ENCODE data around the gene TRAPPC5.

The TRAPPC5 gene

GRCh38 chr19:7676376-7676775, 4.3 kb upstream of the TRAPPC5 start:
- DNase-seq (ENCODE audit: low read depth in 2 of 2): no peak

GRCh38 chr19:7676854-7677253, 3.8 kb upstream of the TRAPPC5 start, which contains the start of gene MCEMP1:
Gene MCEMP1 (plus strand): TSS chr19:7677090. CDS start chr19:7677121, 31 bp downstream.
- DNase-seq (ENCODE audit: low read depth in 2 of 2): no peak

- DNase-seq (ENCODE audit: low read depth in 2 of 2): no peak
Measured at GRCh38 chr19:7677669-7678311, 2.8 kb upstream of the TRAPPC5 start.

GRCh38 chr19:7678971-7679751, 1.5 kb upstream of the TRAPPC5 start:
- DNase-seq (ENCODE audit: low read depth in 2 of 2): peak in 1 of 2 donors; percentile 54

GRCh38 chr19:7679771-7680605, 645 bp upstream of the TRAPPC5 start:
- DNase-seq (ENCODE audit: low read depth in 2 of 2): no peak

GRCh38 chr19:7681340-7682174, 924 bp downstream of the TRAPPC5 start:
- DNase-seq (ENCODE audit: low read depth in 2 of 2): peak; percentile 51 to 74

- no peak for DNase-seq (ENCODE audit: low read depth in 2 of 2)
Measured at GRCh38 chr19:7682175-7682855, 1.7 kb downstream of the TRAPPC5 start.

- DNase-seq (ENCODE audit: low read depth in 2 of 2): no peak
Measured at GRCh38 chr19:7685546-7686445, 5.2 kb downstream of the TRAPPC5 start.

- DNase-seq (ENCODE audit: low read depth in 2 of 2): no peak
Measured at GRCh38 chr19:7687177-7687576, 6.5 kb downstream of the TRAPPC5 start.

- no peak for DNase-seq (ENCODE audit: low read depth in 2 of 2)
Measured at GRCh38 chr19:7689165-7689564, 8.5 kb downstream of the TRAPPC5 start.

GRCh38 chr19:7690779-7691258, 10.2 kb downstream of the TRAPPC5 start:
- DNase-seq (ENCODE audit: low read depth in 2 of 2): no peak

- DNase-seq (ENCODE audit: low read depth in 2 of 2): no peak
Measured at GRCh38 chr19:7691497-7691896, 10.9 kb downstream of the TRAPPC5 start.

GRCh38 chr19:7692417-7693088, 11.9 kb downstream of the TRAPPC5 start:
- DNase-seq (ENCODE audit: low read depth in 2 of 2): no peak

GRCh38 chr19:7694499-7694898, 13.9 kb downstream of the TRAPPC5 start:
- DNase-seq (ENCODE audit: low read depth in 2 of 2): no peak

GRCh38 chr19:7697721-7698287, 17.2 kb downstream of the TRAPPC5 start:
- DNase-seq (ENCODE audit: low read depth in 2 of 2): no peak

- no peak for DNase-seq (ENCODE audit: low read depth in 2 of 2)
Measured at GRCh38 chr19:7698583-7698982, 17.9 kb downstream of the TRAPPC5 start.

GRCh38 chr19:7699003-7699402, 18.4 kb downstream of the TRAPPC5 start:
- DNase-seq (ENCODE audit: low read depth in 2 of 2): no peak
